ENCODE measurements around the gene GNAL.

Gene GNAL

DNA sequence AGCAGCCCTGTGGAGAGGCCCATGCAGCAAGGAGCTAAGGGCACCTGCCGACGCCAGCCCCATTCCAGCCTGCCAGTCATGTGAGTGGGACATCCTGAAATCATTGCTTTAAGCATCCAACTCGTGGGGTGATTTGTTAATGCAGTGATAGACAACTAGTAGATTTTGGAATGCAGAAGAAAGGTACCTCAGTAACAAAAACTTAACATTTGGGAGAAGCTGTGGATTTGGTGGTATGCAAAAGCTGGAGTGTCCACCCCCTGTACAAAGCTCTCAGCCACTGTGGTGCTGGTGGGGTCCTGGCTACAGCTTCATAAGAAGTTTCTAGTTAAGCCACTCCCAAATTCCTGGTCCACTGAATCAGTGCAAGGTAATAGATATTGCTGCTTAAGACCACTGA, 37.2 kb upstream of the GNAL start:
- Histone ChIP-seq H3K4me2 (ENCODE audit: low read length) (no peak overlapping the region), H3K4me1 (ENCODE audit: control insufficient read depth, low read length) (peaks cover 11% of the 10 kb centered on the region), H3K27ac (ENCODE audit: low read depth, low read length) (no peak overlapping the region), H3K79me2 (ENCODE audit: control insufficient read depth, low read length) (no peaks in the 10 kb centered on the region), H3K36me3 (ENCODE audit: control insufficient read depth, low read length) (no peaks in the 10 kb centered on the region), H3K9me2 (replicated peaks; ENCODE audit: control insufficient read depth, low read length) (no peaks in the 10 kb centered on the region), H3K9me3 (ENCODE audit: control insufficient read depth, insufficient read depth, low read length) (no peaks in the 10 kb centered on the region), H3K4me3 (ENCODE audit: low read length) (no peak overlapping the region), H3F3A (ENCODE audit: control insufficient read depth, insufficient read depth) (no peaks in the 10 kb centered on the region), H4K20me1 (ENCODE audit: control insufficient read depth, insufficient read depth, low read depth, low read length) (no peaks in the 10 kb centered on the region), H3K27me3 (ENCODE audit: control insufficient read depth, low read length) (peaks cover 43% of the 10 kb centered on the region)
- TF ChIP-seq, protein P1, sequence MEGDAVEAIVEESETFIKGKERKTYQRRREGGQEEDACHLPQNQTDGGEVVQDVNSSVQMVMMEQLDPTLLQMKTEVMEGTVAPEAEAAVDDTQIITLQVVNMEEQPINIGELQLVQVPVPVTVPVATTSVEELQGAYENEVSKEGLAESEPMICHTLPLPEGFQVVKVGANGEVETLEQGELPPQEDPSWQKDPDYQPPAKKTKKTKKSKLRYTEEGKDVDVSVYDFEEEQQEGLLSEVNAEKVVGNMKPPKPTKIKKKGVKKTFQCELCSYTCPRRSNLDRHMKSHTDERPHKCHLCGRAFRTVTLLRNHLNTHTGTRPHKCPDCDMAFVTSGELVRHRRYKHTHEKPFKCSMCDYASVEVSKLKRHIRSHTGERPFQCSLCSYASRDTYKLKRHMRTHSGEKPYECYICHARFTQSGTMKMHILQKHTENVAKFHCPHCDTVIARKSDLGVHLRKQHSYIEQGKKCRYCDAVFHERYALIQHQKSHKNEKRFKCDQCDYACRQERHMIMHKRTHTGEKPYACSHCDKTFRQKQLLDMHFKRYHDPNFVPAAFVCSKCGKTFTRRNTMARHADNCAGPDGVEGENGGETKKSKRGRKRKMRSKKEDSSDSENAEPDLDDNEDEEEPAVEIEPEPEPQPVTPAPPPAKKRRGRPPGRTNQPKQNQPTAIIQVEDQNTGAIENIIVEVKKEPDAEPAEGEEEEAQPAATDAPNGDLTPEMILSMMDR (IDR thresholded peaks at IDR 0.05; ENCODE audit: low read depth, low read length, poor library complexity, severe bottlenecking): no peak
- no peak for TF ChIP-seq EZH2phosphoT487 (IDR thresholded peaks at IDR 0.05; ENCODE audit: borderline replicate concordance, low read length)

DNA sequence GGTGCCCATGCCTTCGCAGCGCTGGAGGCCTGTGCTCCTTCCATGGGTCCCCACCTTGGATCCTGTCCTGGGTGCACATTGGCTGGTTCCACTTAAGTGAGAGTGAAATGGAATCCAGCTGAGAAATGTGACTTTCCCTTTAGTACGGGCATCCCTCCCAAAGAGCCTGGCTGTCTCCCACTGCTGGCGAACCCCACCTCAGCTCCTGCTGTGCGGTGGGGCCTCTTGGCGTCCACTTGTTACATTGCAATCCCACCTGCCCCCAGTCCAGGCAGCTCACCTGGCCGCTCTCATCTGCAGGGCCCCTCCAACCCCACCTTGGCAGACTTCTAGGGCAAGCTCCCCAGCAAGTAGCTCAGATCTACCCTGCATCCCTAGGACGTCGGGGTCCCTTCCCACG, 35.5 kb upstream of the GNAL start:
- no peaks in the 10 kb centered on the region for H3K36me3 ChIP-seq (ENCODE audit: control insufficient read depth, low read length)
- no peaks in the 10 kb centered on the region for H3K9me3 ChIP-seq (ENCODE audit: control insufficient read depth, insufficient read depth, low read length)
- peaks cover 11% of the 10 kb centered on the region for H3K4me1 ChIP-seq (ENCODE audit: control insufficient read depth, low read length)
- H3K79me2 ChIP-seq (ENCODE audit: control insufficient read depth, low read length): no peaks in the 10 kb centered on the region
- no peaks in the 10 kb centered on the region for H4K20me1 ChIP-seq (ENCODE audit: control insufficient read depth, insufficient read depth, low read depth, low read length)
- peaks cover 43% of the 10 kb centered on the region for H3K27me3 ChIP-seq (ENCODE audit: control insufficient read depth, low read length)
- H3K9me2 ChIP-seq (replicated peaks; ENCODE audit: control insufficient read depth, low read length): no peaks in the 10 kb centered on the region
- TF ChIP-seq, protein P1 (IDR thresholded peaks at IDR 0.05; ENCODE audit: low read depth, low read length, poor library complexity, severe bottlenecking): no peak
- no peak for TF ChIP-seq EZH2phosphoT487 (IDR thresholded peaks at IDR 0.05; ENCODE audit: borderline replicate concordance, low read length)
- H3K27ac ChIP-seq (ENCODE audit: low read depth, low read length): no peak overlapping the region
- no peak overlapping the region for H3K4me2 ChIP-seq (ENCODE audit: low read length)
- H3F3A ChIP-seq (ENCODE audit: control insufficient read depth, insufficient read depth): no peaks in the 10 kb centered on the region
- no peak overlapping the region for H3K4me3 ChIP-seq (ENCODE audit: low read length)

- H3K36me3 ChIP-seq (ENCODE audit: control insufficient read depth, low read length): no peaks in the 10 kb centered on the region
- no peaks in the 10 kb centered on the region for H3F3A ChIP-seq (ENCODE audit: control insufficient read depth, insufficient read depth)
- H3K9me2 ChIP-seq (replicated peaks; ENCODE audit: control insufficient read depth, low read length): no peaks in the 10 kb centered on the region
- H3K4me1 ChIP-seq (ENCODE audit: control insufficient read depth, low read length): peaks cover 11% of the 10 kb centered on the region
- H4K20me1 ChIP-seq (ENCODE audit: control insufficient read depth, insufficient read depth, low read depth, low read length): no peaks in the 10 kb centered on the region
- H3K79me2 ChIP-seq (ENCODE audit: control insufficient read depth, low read length): no peaks in the 10 kb centered on the region
- peaks cover 39% of the 10 kb centered on the region for H3K27me3 ChIP-seq (ENCODE audit: control insufficient read depth, low read length)
- no peak for TF ChIP-seq EZH2phosphoT487 (IDR thresholded peaks at IDR 0.05; ENCODE audit: borderline replicate concordance, low read length)
- TF ChIP-seq, protein P1 (IDR thresholded peaks at IDR 0.05; ENCODE audit: low read depth, low read length, poor library complexity, severe bottlenecking): peak; percentile 98
- no peak overlapping the region for H3K27ac ChIP-seq (ENCODE audit: low read depth, low read length)
- H3K4me2 ChIP-seq (ENCODE audit: low read length): peak overlapping the region; percentile 35
- peak overlapping the region; percentile 13; the same call in 1 of the 2 replicates for H3K4me3 ChIP-seq (ENCODE audit: low read length)
- H3K9me3 ChIP-seq (ENCODE audit: control insufficient read depth, insufficient read depth, low read length): no peaks in the 10 kb centered on the region
Observed at GRCh38 chr18:11654736-11655605, 34.1 kb upstream of the GNAL start.

Measured in DOHH2 (cell line).